GM21528 (cell line): ENCODE data around the gene TLE4.

Source experiments
- ATAC-seq: cut with Tn5 transposase; IDR thresholded peaks from one replicate; pipeline ENCODE4 v1.9.1; 2021; ENCODE audit warnings: mild to moderate bottlenecking, moderate library complexity; ENCODE audit not compliant: unreplicated experiment, low FRiP score

TLE4 gene

GRCh38 chr9:79765466-79765865 lies 193.7 kb downstream of the TLE4 start:
- ATAC-seq = no peak

GRCh38 chr9:79766091-79766490 lies 194.3 kb downstream of the TLE4 start:
- no peak for ATAC-seq

GRCh38 chr9:79768194-79768593 lies 196.4 kb downstream of the TLE4 start:
- no peak for ATAC-seq

GRCh38 chr9:79769476-79770275 lies 197.9 kb downstream of the TLE4 start:
- no peak for ATAC-seq

- ATAC-seq = no peak
These were observed 202.6 kb downstream of the TLE4 start for GRCh38 chr9:79774356-79774755.
